ENCODE data around the gene NMUR2. TPM values are rescaled to one million over a fixed set of nuclear protein-coding genes. Genes with fewer than 3 reads are reported as not detected.

NMUR2 gene
- not detected in 2 replicates for total RNA-seq

GRCh38 chr5:152405145-152405544 is at the start of gene NMUR2:
Gene NMUR2 (minus strand): TSS chr5:152405279. CDS start chr5:152405113, 166 bp downstream.

Measured in thoracic aorta endothelial cell (primary cell).